Liver (tissue), 9 donors: ENCODE data around the gene LINC01488. TPM values are rescaled to one million over a fixed set of nuclear protein-coding genes. Genes with fewer than 3 reads are reported as not detected.

Experiments used
- DNase-seq: peaks from one replicate; pipeline ENCODE4 v3.0.0-alpha.2; 2017; ENCODE audit warnings: low spot score
- H3K27ac ChIP-seq, 2 donors: one replicate each; pipeline ENCODE4 v1.7.0; 2013; ENCODE audit warnings: inconsistent platforms in 2 of 2, low read length in 2 of 2, control low read depth in 1 of 2, low read depth in 1 of 2, mild to moderate bottlenecking in 1 of 2
- H3K27me3 ChIP-seq, 4 donors: one replicate each; pipeline versions ENCODE4 v1.6.1 to v1.7.0; 2013; ENCODE audit warnings: low read length in 3 of 4, inconsistent platforms in 1 of 4, mild to moderate bottlenecking in 1 of 4, moderate library complexity in 1 of 4; ENCODE audit not compliant: control insufficient read depth in 4 of 4, insufficient read depth in 4 of 4
- H3K36me3 ChIP-seq, 4 donors: one replicate each; pipeline versions ENCODE4 v1.6.1 to v1.7.0; 2013; ENCODE audit warnings: low read length in 3 of 4, mild to moderate bottlenecking in 3 of 4, low read depth in 1 of 4, moderate library complexity in 1 of 4; ENCODE audit not compliant: control insufficient read depth in 4 of 4, insufficient read depth in 3 of 4
- H3K4me1 ChIP-seq, 4 donors: one replicate each; pipeline versions ENCODE4 v1.6.1 to v1.7.0; 2013; ENCODE audit warnings: low read length in 3 of 4, mild to moderate bottlenecking in 3 of 4, moderate library complexity in 1 of 4; ENCODE audit not compliant: control insufficient read depth in 4 of 4, insufficient read depth in 4 of 4
- H3K4me3 ChIP-seq, 3 donors: one replicate each; pipeline versions ENCODE4 v1.6.1 to v1.7.0; 2013; ENCODE audit warnings: low read length in 3 of 3, control low read depth in 1 of 3, low read depth in 1 of 3, mild to moderate bottlenecking in 1 of 3
- H3K9ac ChIP-seq, 2 donors: one replicate each; pipeline ENCODE4 v1.7.0; 2013; ENCODE audit warnings: low read length in 2 of 2, mild to moderate bottlenecking in 2 of 2, moderate library complexity in 2 of 2, control low read depth in 1 of 2, low read depth in 1 of 2
- H3K9me3 ChIP-seq, 4 donors: one replicate each; pipeline versions ENCODE4 v1.6.1 to v1.7.0; 2013; ENCODE audit warnings: low read length in 3 of 4; ENCODE audit not compliant: control insufficient read depth in 4 of 4
- CTCF ChIP-seq: fragments of 150-350 bp; IDR thresholded peaks from 2 replicates; pipeline ENCODE4 v1.5.1; 2017; ENCODE audit warnings: improper control_type of control experiment, low read depth, low read length; ENCODE audit not compliant: missing input control
- EGR1 ChIP-seq, 2 donors: IDR thresholded peaks; 2 replicates each; pipeline ENCODE4 v1.6.1; 2016 to 2018; ENCODE audit warnings: antibody characterized with exemption in 2 of 2, low read depth in 2 of 2
- FOXA1 ChIP-seq: IDR thresholded peaks from 2 replicates; pipeline ENCODE4 v1.6.1; 2016; ENCODE audit warnings: antibody characterized with exemption
- FOXA2 ChIP-seq: IDR thresholded peaks from 2 replicates; pipeline ENCODE4 v1.6.1; 2016; ENCODE audit warnings: antibody characterized with exemption
- GABPA ChIP-seq, 2 donors: IDR thresholded peaks in 1 of 2; conservative IDR thresholded peaks in 1 of 2; 2 replicates each; pipeline ENCODE4 v1.6.1; 2016; ENCODE audit warnings: antibody characterized with exemption in 2 of 2, mild to moderate bottlenecking in 1 of 2, moderate library complexity in 1 of 2
- HNF4G ChIP-seq: IDR thresholded peaks from 2 replicates; pipeline ENCODE4 v1.6.1; 2016; ENCODE audit warnings: antibody characterized with exemption
- JUND ChIP-seq, 2 donors: IDR thresholded peaks; 2 replicates each; pipeline ENCODE4 v1.6.1; 2016; ENCODE audit warnings: antibody characterized with exemption in 2 of 2
- MAX ChIP-seq: IDR thresholded peaks from 2 replicates; pipeline ENCODE4 v1.6.1; 2016; ENCODE audit warnings: antibody characterized with exemption
- NR2F2 ChIP-seq: IDR thresholded peaks from 2 replicates; pipeline ENCODE4 v1.6.1; 2016; ENCODE audit warnings: antibody characterized with exemption
- RAD21 ChIP-seq, 2 donors: IDR thresholded peaks; 2 replicates each; pipeline ENCODE4 v1.6.1; 2016; ENCODE audit warnings: antibody characterized with exemption in 2 of 2, mild to moderate bottlenecking in 2 of 2
- REST ChIP-seq: IDR thresholded peaks from 2 replicates; pipeline ENCODE4 v1.6.1; 2016; ENCODE audit warnings: antibody characterized with exemption, mild to moderate bottlenecking
- TAF1 ChIP-seq: conservative IDR thresholded peaks from 2 replicates; pipeline ENCODE4 v1.6.1; 2016; ENCODE audit warnings: antibody characterized with exemption, mild to moderate bottlenecking
- ZBTB33 ChIP-seq: IDR thresholded peaks from 2 replicates; pipeline ENCODE4 v1.6.1; 2016; ENCODE audit warnings: antibody characterized with exemption
- WGBS: extraction: QIAGEN DNeasy Blood & Tissue Kit; methylation state at CpG from one replicate; pipeline ENCODE4 v1.1.7; 2013; 5-methylcytosine and 5-hydroxymethylcytosine counted together
- polyA plus RNA-seq, 2 donors: library from polyadenylated mRNA; stranded (reverse) in 1 of 2; unstranded in 1 of 2; fragments of 200-250 nt in 1 of 2; fragments of >200 nt in 1 of 2; fragmentation: Nextera tagmentation in 1 of 2; extraction: Ambion mirVana in 1 of 2; gene quantifications; one replicate each; pipeline versions ENCODE4 v1.2.1 to v1.2.3, GENCODE V29; 2013 to 2015
- total RNA-seq, 2 donors: library from RNA; depleted of rRNA; stranded (reverse); fragments of >200 nt; gene quantifications; one replicate each; pipeline ENCODE4 v1.2.3, GENCODE V29; 2014
- donor health status: healthy.
- donor health status: healthy.
- donor health status: healthy.
- donor health status: healthy.
- donor health status: healthy.

The LINC01488 gene
- total and polyA plus RNA-seq, 4 donors = 0.05 to 2.3 (median 0.60) TPM

GRCh38 chr11:69493931-69494821 lies 12.7 kb downstream of the LINC01488 start:
- no peak for DNase-seq
- H3K9ac ChIP-seq = no peak overlapping the region

GRCh38 chr11:69494851-69495250 lies 13.4 kb downstream of the LINC01488 start:
- DNase-seq = no peak
- peaks cover 2 to 11% (median 6%) of the 10 kb centered on the region in 4 donors for H3K4me1 ChIP-seq

More at GRCh38 chr11:69493931-69494821, 12.7 kb downstream of the LINC01488 start:
- Histone ChIP-seq H3K27me3 (no peaks in the 10 kb centered on the region), H3K36me3 (no peaks in the 10 kb centered on the region), H3K4me1 (peaks cover 2 to 11% (median 6%) of the 10 kb centered on the region in 4 donors), H3K9me3 (no peaks in the 10 kb centered on the region), H3K4me3 (no peak overlapping the region), H3K27ac (no peak overlapping the region)
- WGBS = 92% methylated on average over 27 of the region's 27 CpGs
- TF ChIP-seq ZBTB33 (no peak), NR2F2 (peak; percentile 61), FOXA2 (no peak)

More at GRCh38 chr11:69494851-69495250, 13.4 kb downstream of the LINC01488 start:
- H3K4me3 ChIP-seq = no peak overlapping the region
- 95% methylated on average over 7 of the region's 7 CpGs for WGBS
- H3K27ac ChIP-seq = no peak overlapping the region
- H3K27me3 ChIP-seq = no peaks in the 10 kb centered on the region
- TF ChIP-seq JUND (IDR thresholded peaks at IDR 0.05) = no peak
- no peak for TF ChIP-seq TAF1
- TF ChIP-seq GABPA (IDR thresholded peaks at IDR 0.05 in 1 of 2, conservative IDR thresholded peaks at IDR 0.05 in 1 of 2) = no peak
- TF ChIP-seq REST = no peak
- no peak for TF ChIP-seq CTCF
- TF ChIP-seq MAX = no peak
- TF ChIP-seq NR2F2 = no peak
- TF ChIP-seq ZBTB33 = no peak
- no peak for TF ChIP-seq FOXA1
- no peak for TF ChIP-seq EGR1 (IDR thresholded peaks at IDR 0.05; ENCODE audit: low read depth in 2 of 2)
- TF ChIP-seq RAD21 (IDR thresholded peaks at IDR 0.05) = no peak
- TF ChIP-seq FOXA2 = no peak
- TF ChIP-seq HNF4G = no peak
- H3K9me3 ChIP-seq = no peaks in the 10 kb centered on the region
- no peak overlapping the region for H3K9ac ChIP-seq
- H3K36me3 ChIP-seq = no peaks in the 10 kb centered on the region
